Neural progenitor cell (in vitro differentiated cells): ENCODE measurements around the gene HUS1.
"Not testable (repeated sequence)": the region's sequence is repeated elsewhere in the genome, so short reads cannot be mapped to it uniquely, and the experiment has no call there.

Experiments used
- EZH2phosphoT487 ChIP-seq: fragments of 200-600 bp; sonication (generic); IDR thresholded peaks from 2 replicates; pipeline ENCODE4 v1.6.1; 2017; ENCODE audit warnings: antibody characterized with exemption
- TF ChIP-seq, protein P1 (sequence below): fragments of 200-600 bp; sonication (generic); IDR thresholded peaks from 2 replicates; pipeline ENCODE4 v1.5.1; 2017; ENCODE audit warnings: antibody characterized with exemption, mild to moderate bottlenecking

DNA sequence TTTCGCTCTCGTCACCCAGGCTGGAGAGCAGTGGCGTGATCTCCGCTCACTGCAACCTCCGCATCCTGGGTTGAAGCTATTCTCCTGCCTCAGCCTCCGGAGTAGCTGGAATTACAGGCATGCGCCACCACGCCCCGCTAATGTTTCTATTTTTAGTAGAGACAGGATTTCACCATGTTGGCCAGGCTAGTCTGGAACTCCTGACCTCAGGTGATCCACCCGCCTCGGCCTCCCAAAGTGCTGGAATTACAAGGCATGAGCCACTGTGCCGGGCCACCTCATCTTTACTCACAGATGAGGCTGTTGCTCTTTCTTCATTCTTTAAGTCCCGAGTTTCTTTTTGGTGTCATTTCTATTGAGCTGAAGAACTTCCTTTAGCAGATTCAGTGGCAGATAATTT, 20.7 kb upstream of the HUS1 start:
- TF ChIP-seq, protein P1, sequence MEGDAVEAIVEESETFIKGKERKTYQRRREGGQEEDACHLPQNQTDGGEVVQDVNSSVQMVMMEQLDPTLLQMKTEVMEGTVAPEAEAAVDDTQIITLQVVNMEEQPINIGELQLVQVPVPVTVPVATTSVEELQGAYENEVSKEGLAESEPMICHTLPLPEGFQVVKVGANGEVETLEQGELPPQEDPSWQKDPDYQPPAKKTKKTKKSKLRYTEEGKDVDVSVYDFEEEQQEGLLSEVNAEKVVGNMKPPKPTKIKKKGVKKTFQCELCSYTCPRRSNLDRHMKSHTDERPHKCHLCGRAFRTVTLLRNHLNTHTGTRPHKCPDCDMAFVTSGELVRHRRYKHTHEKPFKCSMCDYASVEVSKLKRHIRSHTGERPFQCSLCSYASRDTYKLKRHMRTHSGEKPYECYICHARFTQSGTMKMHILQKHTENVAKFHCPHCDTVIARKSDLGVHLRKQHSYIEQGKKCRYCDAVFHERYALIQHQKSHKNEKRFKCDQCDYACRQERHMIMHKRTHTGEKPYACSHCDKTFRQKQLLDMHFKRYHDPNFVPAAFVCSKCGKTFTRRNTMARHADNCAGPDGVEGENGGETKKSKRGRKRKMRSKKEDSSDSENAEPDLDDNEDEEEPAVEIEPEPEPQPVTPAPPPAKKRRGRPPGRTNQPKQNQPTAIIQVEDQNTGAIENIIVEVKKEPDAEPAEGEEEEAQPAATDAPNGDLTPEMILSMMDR = not testable (repeated sequence)
- TF ChIP-seq EZH2phosphoT487 = not testable (repeated sequence)
